Breast epithelium (tissue), 3 donors: ENCODE data around the gene PCBP3.

Experiments used
- POLR2AphosphoS5 ChIP-seq, 3 donors: sonication (generic); formaldehyde crosslinking; IDR thresholded peaks; one replicate each; pipeline ENCODE4 v1.6.1; 2017; ENCODE audit warnings: antibody characterized with exemption in 3 of 3
- TF ChIP-seq, protein P1 (sequence below), 3 donors: fragments of 450-650 bp; IDR thresholded peaks; one replicate each; pipeline ENCODE4 v1.5.1; 2016 to 2017; ENCODE audit warnings: antibody characterized with exemption in 3 of 3, mild to moderate bottlenecking in 3 of 3, moderate library complexity in 3 of 3

DNA sequence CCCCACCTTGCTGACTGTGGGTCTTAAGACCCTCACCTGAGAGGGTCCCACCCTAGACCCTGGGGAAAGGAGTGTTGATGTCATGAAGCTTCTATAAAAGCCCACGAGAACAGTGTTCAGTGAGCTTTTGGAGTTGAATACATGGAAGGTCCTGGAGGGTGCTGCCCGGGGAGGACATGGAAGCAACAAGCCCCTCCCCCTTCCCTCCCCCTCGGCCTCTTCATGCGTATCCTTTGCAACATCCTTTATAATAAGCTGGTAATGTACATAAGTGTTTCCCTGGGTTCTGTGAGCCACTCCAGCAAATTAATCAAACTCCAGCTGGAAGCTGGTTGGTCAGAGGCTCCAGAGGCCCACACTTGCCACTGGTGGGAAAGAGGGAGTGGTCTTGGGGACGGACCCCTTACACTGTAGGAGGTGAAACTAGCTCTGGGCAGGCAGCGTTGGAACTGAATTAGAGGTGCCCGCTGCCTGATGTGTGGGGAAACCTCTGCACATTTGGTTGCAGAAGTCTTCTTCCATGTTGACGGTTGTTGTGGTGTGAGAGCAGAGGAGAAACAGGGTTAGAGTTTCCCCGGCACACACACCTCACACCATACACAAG, 323.4 kb downstream of the PCBP3 start:
- TF ChIP-seq, protein P1, sequence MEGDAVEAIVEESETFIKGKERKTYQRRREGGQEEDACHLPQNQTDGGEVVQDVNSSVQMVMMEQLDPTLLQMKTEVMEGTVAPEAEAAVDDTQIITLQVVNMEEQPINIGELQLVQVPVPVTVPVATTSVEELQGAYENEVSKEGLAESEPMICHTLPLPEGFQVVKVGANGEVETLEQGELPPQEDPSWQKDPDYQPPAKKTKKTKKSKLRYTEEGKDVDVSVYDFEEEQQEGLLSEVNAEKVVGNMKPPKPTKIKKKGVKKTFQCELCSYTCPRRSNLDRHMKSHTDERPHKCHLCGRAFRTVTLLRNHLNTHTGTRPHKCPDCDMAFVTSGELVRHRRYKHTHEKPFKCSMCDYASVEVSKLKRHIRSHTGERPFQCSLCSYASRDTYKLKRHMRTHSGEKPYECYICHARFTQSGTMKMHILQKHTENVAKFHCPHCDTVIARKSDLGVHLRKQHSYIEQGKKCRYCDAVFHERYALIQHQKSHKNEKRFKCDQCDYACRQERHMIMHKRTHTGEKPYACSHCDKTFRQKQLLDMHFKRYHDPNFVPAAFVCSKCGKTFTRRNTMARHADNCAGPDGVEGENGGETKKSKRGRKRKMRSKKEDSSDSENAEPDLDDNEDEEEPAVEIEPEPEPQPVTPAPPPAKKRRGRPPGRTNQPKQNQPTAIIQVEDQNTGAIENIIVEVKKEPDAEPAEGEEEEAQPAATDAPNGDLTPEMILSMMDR (IDR thresholded peaks at IDR 0.05), result no peak
- TF ChIP-seq POLR2AphosphoS5 (IDR thresholded peaks at IDR 0.05), result no peak
